GM12878 (cell line): Measurements from ENCODE around the gene TSPEAR. TPM values are rescaled to one million over a fixed set of nuclear protein-coding genes. Genes with fewer than 3 reads are reported as not detected.

Experiments used
- ATAC-seq: fragments of 200-7000 bp; cut with Tn5 transposase; 3 replicates; pipeline ENCODE4 v1.9.1; 2020; ENCODE audit warnings: mild to moderate bottlenecking, moderate library complexity
- BruUV-seq: library from RNA; stranded (reverse); fragments of 400-500 nt; replicated peaks from 2 replicates; lab custom pipeline; 2021; lab: Mats Ljungman, UMichigan
- CTCF ChIA-PET: fragments of 300-600 bp; sonication (Branson Sonifier 250); formaldehyde crosslinking; extraction: SDS; loops from one replicate; lab custom pipeline; 2021; ENCODE audit warnings: inconsistent platforms; lab: Yijun Ruan, JAX
- POLR2A ChIA-PET: fragments of 350-600 bp; formaldehyde crosslinking; extraction: SDS; loops from one replicate; lab custom pipeline; 2021; ENCODE audit warnings: inconsistent platforms; lab: Charles Lee
- RAD21 ChIA-PET: fragments of 300-600 bp; sonication (Branson Sonifier 250); formaldehyde crosslinking; loops from one replicate; lab custom pipeline; 2023; ENCODE audit warnings: antibody characterized with exemption; ENCODE audit not compliant: unreplicated experiment; lab: Charles Lee
- SMC1A ChIA-PET: fragments of 300-600 bp; sonication (Branson Sonifier 250); formaldehyde crosslinking; loops from one replicate; lab custom pipeline; 2023; ENCODE audit not compliant: unreplicated experiment, uncharacterized antibody; lab: Charles Lee
- DNase-seq: peaks from one replicate; pipeline ENCODE4 v3.0.0-alpha.2; 2011; ENCODE audit warnings: low read depth, low spot score
- FAIRE-seq: peaks from 3 replicates; lab custom pipeline; 2011; peaks lifted over from hg19 to GRCh38; lab: Jason Lieb, UNC
- H2AFZ ChIP-seq: 2 replicates; pipeline ENCODE4 v1.6.0; 2011; ENCODE audit warnings: low read depth, low read length, control low read depth; ENCODE audit not compliant: control insufficient read depth
- H3K27ac ChIP-seq: 2 replicates; pipeline ENCODE4 v1.5.1; 2011; ENCODE audit warnings: control low read depth; ENCODE audit not compliant: control insufficient read depth, insufficient read depth
- H3K27me3 ChIP-seq, 2 experiments: replicated peaks in 1 of 2; 2 replicates each; pipeline versions ENCODE4 v1.6.0 to v1.6.1; 2011; ENCODE audit warnings: low read length in 1 of 2; ENCODE audit not compliant: control insufficient read depth in 2 of 2, insufficient read depth in 2 of 2
- H3K36me3 ChIP-seq, 2 experiments: 2 replicates each; pipeline ENCODE4 v1.5.1; 2011; ENCODE audit warnings: low read length in 1 of 2; ENCODE audit not compliant: control insufficient read depth in 2 of 2, insufficient read depth in 2 of 2
- H3K4me1 ChIP-seq: 2 replicates; pipeline ENCODE4 v1.6.1; 2011; ENCODE audit warnings: mild to moderate bottlenecking, low read length, moderate library complexity, mixed read lengths; ENCODE audit not compliant: control insufficient read depth, insufficient read depth
- H3K4me2 ChIP-seq: 2 replicates; pipeline ENCODE4 v1.6.0; 2011; ENCODE audit warnings: control low read depth; ENCODE audit not compliant: control insufficient read depth, insufficient read depth
- H3K4me3 ChIP-seq: fragments of 200-600 bp; sonication (generic); 2 replicates; pipeline ENCODE4 v1.5.1; 2016
- H3K79me2 ChIP-seq: 2 replicates; pipeline ENCODE4 v1.6.0; 2011; ENCODE audit warnings: low read length; ENCODE audit not compliant: control insufficient read depth, insufficient read depth
- H3K9ac ChIP-seq: 2 replicates; pipeline ENCODE4 v1.8.0; 2011; ENCODE audit warnings: low read length, control low read depth, mixed read lengths; ENCODE audit not compliant: control insufficient read depth, insufficient read depth
- H3K9me3 ChIP-seq: replicated peaks from 3 replicates; pipeline ENCODE4 v1.5.1; 2011; ENCODE audit warnings: mild to moderate bottlenecking, low read length; ENCODE audit not compliant: control insufficient read depth, insufficient read depth
- H4K20me1 ChIP-seq: 2 replicates; pipeline ENCODE4 v1.6.0; 2011; ENCODE audit not compliant: control insufficient read depth, insufficient read depth
- BCL11A ChIP-seq: IDR thresholded peaks from 2 replicates; pipeline ENCODE4 v1.6.1; 2011; ENCODE audit warnings: low read depth, low read length
- E4F1 ChIP-seq: fragments of 450-650 bp; IDR thresholded peaks from 2 replicates; pipeline ENCODE4 v1.6.1; 2018; ENCODE audit warnings: borderline replicate concordance, mild to moderate bottlenecking; ENCODE audit not compliant: partially characterized antibody
- EGR1 ChIP-seq, 2 experiments: IDR thresholded peaks; 1 replicate in 1 of 2; 2 replicates in 1 of 2; pipeline ENCODE4 v1.6.1; 2011 to 2012; ENCODE audit warnings: low read depth in 2 of 2, low read length in 2 of 2, borderline replicate concordance in 1 of 2, mild to moderate bottlenecking in 1 of 2, moderate library complexity in 1 of 2
- FOXK2 ChIP-seq: fragments of 450-650 bp; IDR thresholded peaks from 2 replicates; pipeline ENCODE4 v1.6.1; 2017; ENCODE audit warnings: mild to moderate bottlenecking, moderate library complexity
- HCFC1 ChIP-seq: fragments of 150-350 bp; IDR thresholded peaks from 2 replicates; pipeline ENCODE4 v1.6.1; 2014; ENCODE audit warnings: low read length
- HDAC6 ChIP-seq: fragments of 200-600 bp; sonication (generic); IDR thresholded peaks from one replicate; pipeline ENCODE4 v1.8.0; 2017; ENCODE audit warnings: antibody characterized with exemption; ENCODE audit not compliant: unreplicated experiment
- KAT2A ChIP-seq: conservative IDR thresholded peaks from 2 replicates; pipeline ENCODE4 v1.6.1; 2011; ENCODE audit warnings: low read depth, low read length; ENCODE audit not compliant: control insufficient read depth
- MXI1 ChIP-seq: fragments of 150-350 bp; IDR thresholded peaks from 2 replicates; pipeline ENCODE4 v1.6.1; 2011; ENCODE audit warnings: low read depth, mild to moderate bottlenecking, inconsistent platforms, low read length, improper control_type of control experiment
- TAF1 ChIP-seq: IDR thresholded peaks from 2 replicates; pipeline ENCODE4 v1.6.1; 2011; ENCODE audit warnings: mild to moderate bottlenecking, low read depth, low read length, borderline replicate concordance
- TCF7 ChIP-seq: IDR thresholded peaks from 2 replicates; pipeline ENCODE4 v1.6.1; 2014; ENCODE audit warnings: antibody characterized with exemption, borderline replicate concordance
- WGBS: methylation state at CpG from one replicate; pipeline ENCODE4 v1.1.6; 2016; ENCODE audit warnings: low lambda C conversion rate; ENCODE audit not compliant: insufficient replicate concordance, insufficient coverage; ENCODE audit errors: missing lambda C conversion rate; 5-methylcytosine and 5-hydroxymethylcytosine counted together
- in situ Hi-C: fragments of 300-500 bp; cut with MboI; formaldehyde crosslinking; loops from 9 replicates; pipeline ENCODE4 v1.14.3; 2018; ENCODE audit warnings: mixed read lengths
- intact Hi-C: fragments of 100-400 bp; cut with micrococcal nuclease; formaldehyde crosslinking; loops from one replicate; pipeline ENCODE4 v1.14.2; 2022; ENCODE audit not compliant: unreplicated experiment
- polyA plus RNA-seq, 11 experiments: library from polyadenylated mRNA; depleted of rRNA in 4 of 11; unstranded in 6 of 11; stranded (reverse) in 5 of 11; fragments of >200 nt; fragmentation: Nextera tagmentation in 4 of 11; fragmentation: Illumina TruSeq in 1 of 11; extraction: Ambion mirVana in 4 of 11; extraction: Trizol in 1 of 11; gene quantifications; 1 replicate in 1 of 11; 2 replicates in 10 of 11; pipeline versions ENCODE4 v1.2.1 to v1.2.3, GENCODE V29; 2011 to 2016; ENCODE audit warnings: inconsistent platforms in 2 of 11, missing spikeins in 2 of 11, low read depth in 1 of 11
- small RNA-seq: library from RNA; depleted of rRNA; stranded (forward); fragments of <200 nt; gene quantifications from one replicate; pipeline ENCODE3, GENCODE V24; 2014
- total RNA-seq, 4 experiments: library from RNA; depleted of rRNA in 3 of 4; stranded (reverse); fragments of >200 nt in 3 of 4; fragmentation: Illumina TruSeq in 1 of 4; extraction: Trizol in 1 of 4; gene quantifications; 2 replicates each; pipeline versions ENCODE4 v1.2.1 to v1.2.3, GENCODE V29; 2013 to 2021

Gene TSPEAR
- total and polyA plus RNA-seq, 10 of the 15 experiments (the other 5 are each of a cell fraction or from before 2014, with no cell fraction given) = not detected

- TF ChIP-seq HDAC6 (no peak), BCL11A (no peak), FOXK2 (no peak), TCF7 (no peak), HCFC1 (no peak)
Measured at GRCh38 chr21:44449473-44450363, 261.7 kb downstream of the TSPEAR start (continued).

GRCh38 chr21:44448651-44449131 lies 262.7 kb downstream of the TSPEAR start:
- Histone ChIP-seq H3K36me3 (no peaks in the 10 kb centered on the region), H3K4me3 (no peak overlapping the region), H4K20me1 (no peaks in the 10 kb centered on the region), H3K79me2 (no peaks in the 10 kb centered on the region), H3K9ac (no peak overlapping the region), H3K27ac (no peak overlapping the region), H3K9me3 (no peaks in the 10 kb centered on the region; the same call in 2 of the 3 replicates), H3K4me1 (no peaks in the 10 kb centered on the region)
- FAIRE-seq (no peak), ATAC-seq (no peak), DNase-seq (no peak)
- POLR2A ChIA-PET = interaction anchor here (0.6 kb wide), 1 partner anchor 1841 kb away, joined by 6 read pairs; no protein-coding TSS in a partner anchor
- WGBS = 38% methylated on average over 13 of the region's 13 CpGs
- intact Hi-C loops = no loop called here
- TF ChIP-seq MXI1 (no peak), TAF1 (no peak), KAT2A (no peak), E4F1 (no peak), EGR1 (IDR thresholded peaks at IDR 0.05; ENCODE audit: borderline replicate concordance in 1 of 2, low read depth in 2 of 2, low read length in 2 of 2) (no peak)
- TF ChIP-seq, all 136 proteins: peak for 0
- no TSS peak for BruUV-seq
- Histone ChIP-seq H3K4me2 (no peak overlapping the region), H3K27me3 (no peaks in the 10 kb centered on the region; a peak in 1 of 4 replicates), H2AFZ (no peak overlapping the region)
- CTCF ChIA-PET = no interaction called here
- SMC1A ChIA-PET = no interaction called here
- RAD21 ChIA-PET = no interaction called here
- in situ Hi-C loops = no loop called here

Small RNA genes lying within 50 kb of the gene (small RNA-seq; reads per million reads assigned to genes)
- gene KRTAP12-6P = not detected

Other genes with a start within 250 kb of the TSPEAR start
Only the 7 nearest of the 21 such genes appear.
- gene KRTAP10-10, start 74.2 kb downstream of the TSPEAR start, total RNA-seq (2014; rRNA removed) = not detected in 2 replicates
- not detected in 2 replicates for gene KRTAP10-10, start 74.2 kb downstream of the TSPEAR start, total RNA-seq (2014; rRNA removed; fragmentation: Illumina TruSeq; extraction: Trizol)
- gene KRTAP10-10, start 74.2 kb downstream of the TSPEAR start, total RNA-seq (2021) = not detected in 2 replicates
- not detected in 2 replicates for gene KRTAP10-10, start 74.2 kb downstream of the TSPEAR start, polyA plus RNA-seq (2011; rRNA removed)
- not detected in 2 replicates for gene KRTAP10-10, start 74.2 kb downstream of the TSPEAR start, polyA plus RNA-seq (2014; fragmentation: Illumina TruSeq; extraction: Trizol)
- not detected for gene KRTAP10-10, start 74.2 kb downstream of the TSPEAR start, polyA plus RNA-seq (2014; fragmentation: Nextera tagmentation; extraction: Ambion mirVana)
- not detected in 2 replicates for gene KRTAP10-10, start 74.2 kb downstream of the TSPEAR start, polyA plus RNA-seq (2014; rRNA removed)
- not detected for gene KRTAP10-10, start 74.2 kb downstream of the TSPEAR start, polyA plus RNA-seq (2016; fragmentation: Nextera tagmentation; extraction: Ambion mirVana)
- not detected in 2 replicates for gene KRTAP10-11, start 65.2 kb downstream of the TSPEAR start, total RNA-seq (2014; rRNA removed)
- not detected in 2 replicates for gene KRTAP10-11, start 65.2 kb downstream of the TSPEAR start, total RNA-seq (2014; rRNA removed; fragmentation: Illumina TruSeq; extraction: Trizol)
- not detected in 2 replicates for gene KRTAP10-11, start 65.2 kb downstream of the TSPEAR start, total RNA-seq (2021)
- not detected in 2 replicates for gene KRTAP10-11, start 65.2 kb downstream of the TSPEAR start, polyA plus RNA-seq (2011; rRNA removed)
- gene KRTAP10-11, start 65.2 kb downstream of the TSPEAR start, polyA plus RNA-seq (2014; fragmentation: Illumina TruSeq; extraction: Trizol) = not detected in 2 replicates
- gene KRTAP10-11, start 65.2 kb downstream of the TSPEAR start, polyA plus RNA-seq (2014; fragmentation: Nextera tagmentation; extraction: Ambion mirVana) = not detected
- gene KRTAP10-11, start 65.2 kb downstream of the TSPEAR start, polyA plus RNA-seq (2014; rRNA removed) = not detected in 2 replicates
- not detected for gene KRTAP10-11, start 65.2 kb downstream of the TSPEAR start, polyA plus RNA-seq (2016; fragmentation: Nextera tagmentation; extraction: Ambion mirVana)
- not detected in 2 replicates for gene KRTAP12-4, start 56.9 kb downstream of the TSPEAR start, total RNA-seq (2014; rRNA removed)
- not detected in 2 replicates for gene KRTAP12-4, start 56.9 kb downstream of the TSPEAR start, total RNA-seq (2014; rRNA removed; fragmentation: Illumina TruSeq; extraction: Trizol)
- gene KRTAP12-4, start 56.9 kb downstream of the TSPEAR start, total RNA-seq (2021) = not detected in 2 replicates
- gene KRTAP12-4, start 56.9 kb downstream of the TSPEAR start, polyA plus RNA-seq (2011; rRNA removed) = not detected in 2 replicates
- not detected in 2 replicates for gene KRTAP12-4, start 56.9 kb downstream of the TSPEAR start, polyA plus RNA-seq (2014; fragmentation: Illumina TruSeq; extraction: Trizol)
- not detected for gene KRTAP12-4, start 56.9 kb downstream of the TSPEAR start, polyA plus RNA-seq (2014; fragmentation: Nextera tagmentation; extraction: Ambion mirVana)
- gene KRTAP12-4, start 56.9 kb downstream of the TSPEAR start, polyA plus RNA-seq (2014; rRNA removed) = not detected in 2 replicates
- gene KRTAP12-4, start 56.9 kb downstream of the TSPEAR start, polyA plus RNA-seq (2016; fragmentation: Nextera tagmentation; extraction: Ambion mirVana) = not detected
- not detected in 2 replicates for gene KRTAP12-3, start 53.6 kb downstream of the TSPEAR start, total RNA-seq (2014; rRNA removed)
- gene KRTAP12-3, start 53.6 kb downstream of the TSPEAR start, total RNA-seq (2014; rRNA removed; fragmentation: Illumina TruSeq; extraction: Trizol) = not detected in 2 replicates
- gene KRTAP12-3, start 53.6 kb downstream of the TSPEAR start, total RNA-seq (2021) = not detected in 2 replicates
- not detected in 2 replicates for gene KRTAP12-3, start 53.6 kb downstream of the TSPEAR start, polyA plus RNA-seq (2011; rRNA removed)
- not detected in 2 replicates for gene KRTAP12-3, start 53.6 kb downstream of the TSPEAR start, polyA plus RNA-seq (2014; fragmentation: Illumina TruSeq; extraction: Trizol)
- not detected for gene KRTAP12-3, start 53.6 kb downstream of the TSPEAR start, polyA plus RNA-seq (2014; fragmentation: Nextera tagmentation; extraction: Ambion mirVana)
- not detected in 2 replicates for gene KRTAP12-3, start 53.6 kb downstream of the TSPEAR start, polyA plus RNA-seq (2014; rRNA removed)
- gene KRTAP12-3, start 53.6 kb downstream of the TSPEAR start, polyA plus RNA-seq (2016; fragmentation: Nextera tagmentation; extraction: Ambion mirVana) = not detected
- gene KRTAP12-2, start 44.6 kb downstream of the TSPEAR start, total RNA-seq (2014; rRNA removed) = not detected in 2 replicates
- not detected in 2 replicates for gene KRTAP12-2, start 44.6 kb downstream of the TSPEAR start, total RNA-seq (2014; rRNA removed; fragmentation: Illumina TruSeq; extraction: Trizol)
- gene KRTAP12-2, start 44.6 kb downstream of the TSPEAR start, total RNA-seq (2021) = not detected in 2 replicates
- not detected in 2 replicates for gene KRTAP12-2, start 44.6 kb downstream of the TSPEAR start, polyA plus RNA-seq (2011; rRNA removed)
- not detected in 2 replicates for gene KRTAP12-2, start 44.6 kb downstream of the TSPEAR start, polyA plus RNA-seq (2014; fragmentation: Illumina TruSeq; extraction: Trizol)
- not detected for gene KRTAP12-2, start 44.6 kb downstream of the TSPEAR start, polyA plus RNA-seq (2014; fragmentation: Nextera tagmentation; extraction: Ambion mirVana)
- not detected in 2 replicates for gene KRTAP12-2, start 44.6 kb downstream of the TSPEAR start, polyA plus RNA-seq (2014; rRNA removed)
- not detected for gene KRTAP12-2, start 44.6 kb downstream of the TSPEAR start, polyA plus RNA-seq (2016; fragmentation: Nextera tagmentation; extraction: Ambion mirVana)
- not detected in 2 replicates for gene KRTAP12-1, start 29.4 kb downstream of the TSPEAR start, total RNA-seq (2014; rRNA removed)
- gene KRTAP12-1, start 29.4 kb downstream of the TSPEAR start, total RNA-seq (2014; rRNA removed; fragmentation: Illumina TruSeq; extraction: Trizol) = not detected in 2 replicates
- gene KRTAP12-1, start 29.4 kb downstream of the TSPEAR start, total RNA-seq (2021) = not detected in 2 replicates
- not detected in 2 replicates for gene KRTAP12-1, start 29.4 kb downstream of the TSPEAR start, polyA plus RNA-seq (2011; rRNA removed)
- gene KRTAP12-1, start 29.4 kb downstream of the TSPEAR start, polyA plus RNA-seq (2014; fragmentation: Illumina TruSeq; extraction: Trizol) = not detected in 2 replicates
- not detected for gene KRTAP12-1, start 29.4 kb downstream of the TSPEAR start, polyA plus RNA-seq (2014; fragmentation: Nextera tagmentation; extraction: Ambion mirVana)
- not detected in 2 replicates for gene KRTAP12-1, start 29.4 kb downstream of the TSPEAR start, polyA plus RNA-seq (2014; rRNA removed)
- gene KRTAP12-1, start 29.4 kb downstream of the TSPEAR start, polyA plus RNA-seq (2016; fragmentation: Nextera tagmentation; extraction: Ambion mirVana) = not detected
- not detected in 2 replicates for gene KRTAP10-12, start 14.4 kb downstream of the TSPEAR start, total RNA-seq (2014; rRNA removed)
- gene KRTAP10-12, start 14.4 kb downstream of the TSPEAR start, total RNA-seq (2014; rRNA removed; fragmentation: Illumina TruSeq; extraction: Trizol) = not detected in 2 replicates
- not detected in 2 replicates for gene KRTAP10-12, start 14.4 kb downstream of the TSPEAR start, total RNA-seq (2021)
- gene KRTAP10-12, start 14.4 kb downstream of the TSPEAR start, polyA plus RNA-seq (2011; rRNA removed) = not detected in 2 replicates
- not detected in 2 replicates for gene KRTAP10-12, start 14.4 kb downstream of the TSPEAR start, polyA plus RNA-seq (2014; fragmentation: Illumina TruSeq; extraction: Trizol)
- gene KRTAP10-12, start 14.4 kb downstream of the TSPEAR start, polyA plus RNA-seq (2014; fragmentation: Nextera tagmentation; extraction: Ambion mirVana) = not detected
- not detected in 2 replicates for gene KRTAP10-12, start 14.4 kb downstream of the TSPEAR start, polyA plus RNA-seq (2014; rRNA removed)
- gene KRTAP10-12, start 14.4 kb downstream of the TSPEAR start, polyA plus RNA-seq (2016; fragmentation: Nextera tagmentation; extraction: Ambion mirVana) = not detected